Neuronal stem cell (in vitro differentiated cells): Measurements from ENCODE around the gene ZNFX1.

Experiments used
- DNase-seq: peaks from one replicate; pipeline ENCODE4 v3.0.0-alpha.2; 2013; ENCODE audit warnings: low spot score
- H2AFZ ChIP-seq: one replicate; pipeline ENCODE4 v1.6.1; 2013; ENCODE audit warnings: mild to moderate bottlenecking, low read length, inconsistent platforms
- H2AK5ac ChIP-seq: 2 replicates; pipeline ENCODE4 v1.6.1; 2013; ENCODE audit warnings: low read depth, mild to moderate bottlenecking, inconsistent platforms, low read length, moderate library complexity, mixed read lengths
- H2BK120ac ChIP-seq: 2 replicates; pipeline ENCODE4 v1.6.1; 2013; ENCODE audit warnings: low read depth, mild to moderate bottlenecking, inconsistent platforms, low read length, moderate library complexity, mixed read lengths
- H2BK12ac ChIP-seq: one replicate; pipeline ENCODE4 v1.6.1; 2013; ENCODE audit warnings: low read length, inconsistent platforms
- H2BK15ac ChIP-seq: 2 replicates; pipeline ENCODE4 v1.6.1; 2013; ENCODE audit warnings: mild to moderate bottlenecking, low read length, inconsistent platforms, mixed read lengths
- H2BK5ac ChIP-seq: one replicate; pipeline ENCODE4 v1.6.1; 2013; ENCODE audit warnings: inconsistent platforms, mild to moderate bottlenecking, low read length, moderate library complexity
- H3K14ac ChIP-seq: one replicate; pipeline ENCODE4 v1.6.1; 2013; ENCODE audit warnings: low read length, inconsistent platforms
- H3K18ac ChIP-seq: 2 replicates; pipeline ENCODE4 v1.6.1; 2013; ENCODE audit warnings: low read length, inconsistent platforms
- H3K23ac ChIP-seq: 2 replicates; pipeline ENCODE4 v1.6.1; 2013; ENCODE audit warnings: low read depth, mild to moderate bottlenecking, mixed read lengths, low read length, inconsistent platforms; ENCODE audit not compliant: poor library complexity
- H3K27ac ChIP-seq: replicated peaks from 3 replicates; pipeline ENCODE4 v1.5.1; 2013; ENCODE audit warnings: low read length, inconsistent platforms
- H3K27me3 ChIP-seq, 3 experiments: 2 replicates each; pipeline ENCODE4 v1.6.1; 2013; ENCODE audit warnings: low read length in 3 of 3, mild to moderate bottlenecking in 2 of 3, inconsistent platforms in 1 of 3, low read depth in 1 of 3, mixed read lengths in 1 of 3, moderate library complexity in 1 of 3; ENCODE audit not compliant: control insufficient read depth in 3 of 3, insufficient read depth in 3 of 3
- H3K36me3 ChIP-seq, 2 donors: replicated peaks in 1 of 2; 2 replicates each; pipeline ENCODE4 v1.6.1; 2013; ENCODE audit warnings: low read length in 2 of 2; ENCODE audit not compliant: control insufficient read depth in 2 of 2, insufficient read depth in 2 of 2
- H3K4ac ChIP-seq: 2 replicates; pipeline ENCODE4 v1.6.1; 2013; ENCODE audit warnings: inconsistent platforms, mild to moderate bottlenecking, low read length, moderate library complexity
- H3K4me1 ChIP-seq, 2 donors: 1 replicate in 1 of 2; 2 replicates in 1 of 2; pipeline ENCODE4 v1.6.1; 2013; ENCODE audit warnings: low read length in 2 of 2, low read depth in 1 of 2; ENCODE audit not compliant: control insufficient read depth in 2 of 2, insufficient read depth in 1 of 2
- H3K4me2 ChIP-seq: one replicate; pipeline ENCODE4 v1.6.1; 2013; ENCODE audit warnings: mild to moderate bottlenecking, low read length, inconsistent platforms; ENCODE audit not compliant: insufficient read depth, poor library complexity, severe bottlenecking
- H3K4me3 ChIP-seq, 2 donors: 2 replicates each; pipeline ENCODE4 v1.5.1; 2013; ENCODE audit warnings: low read length in 2 of 2, mild to moderate bottlenecking in 2 of 2, inconsistent platforms in 1 of 2, moderate library complexity in 1 of 2
- H3K79me1 ChIP-seq: one replicate; pipeline ENCODE4 v1.6.1; 2013; ENCODE audit warnings: low read depth, mild to moderate bottlenecking, inconsistent platforms, low read length, moderate library complexity
- H3K9ac ChIP-seq: one replicate; pipeline ENCODE4 v1.6.1; 2013; ENCODE audit warnings: mild to moderate bottlenecking, low read depth, low read length, inconsistent platforms; ENCODE audit not compliant: poor library complexity
- H3K9me3 ChIP-seq, 2 donors: replicated peaks in 1 of 2; 2 replicates each; pipeline versions ENCODE3 to v1.6.1; 2013; ENCODE audit warnings: low read length in 2 of 2, mild to moderate bottlenecking in 2 of 2, inconsistent platforms in 1 of 2, low read depth in 1 of 2, mixed read lengths in 1 of 2, moderate library complexity in 1 of 2; ENCODE audit not compliant: control insufficient read depth in 2 of 2, insufficient read depth in 1 of 2
- H4K8ac ChIP-seq: one replicate; pipeline ENCODE4 v1.6.1; 2013; ENCODE audit warnings: low read depth, mild to moderate bottlenecking, inconsistent platforms, low read length, moderate library complexity
- H4K91ac ChIP-seq: one replicate; pipeline ENCODE4 v1.6.1; 2013; ENCODE audit warnings: low read length, low read depth, mild to moderate bottlenecking, inconsistent platforms; ENCODE audit not compliant: poor library complexity
- WGBS, 2 donors: extraction: QIAGEN DNeasy Blood & Tissue Kit; methylation state at CpG; one replicate each; pipeline ENCODE4 v1.1.7; 2013; ENCODE audit warnings: missing lambda C conversion rate in 2 of 2, mixed read lengths in 1 of 2; ENCODE audit not compliant: insufficient read length in 2 of 2, insufficient replicate concordance in 1 of 2; ENCODE audit errors: extremely low coverage in 2 of 2; 5-methylcytosine and 5-hydroxymethylcytosine counted together

The ZNFX1 gene

DNA sequence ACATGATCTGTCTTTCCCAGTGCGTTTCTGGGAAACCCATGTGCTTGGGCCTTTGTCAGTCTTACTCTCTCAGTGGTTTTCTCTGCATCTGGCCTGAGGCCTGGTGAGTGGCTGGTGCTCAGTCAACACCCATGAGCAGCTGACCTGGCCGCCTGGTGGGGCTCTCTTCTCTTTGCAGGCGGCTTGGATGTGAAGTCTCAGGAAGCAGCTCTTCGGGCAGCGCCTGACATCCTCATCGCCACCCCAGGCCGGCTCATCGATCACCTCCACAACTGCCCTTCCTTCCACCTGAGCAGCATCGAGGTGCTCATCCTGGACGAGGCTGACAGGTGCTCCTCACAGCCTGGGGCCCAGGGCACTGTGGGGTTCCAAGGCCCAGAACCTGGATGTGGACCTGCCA is 47.8 kb downstream of the ZNFX1 start:
- no peak overlapping the region for H3K9ac ChIP-seq
- no peak overlapping the region for H3K18ac ChIP-seq
- H2BK15ac ChIP-seq: no peak overlapping the region
- no peaks in the 10 kb centered on the region for H3K9me3 ChIP-seq
- no peak overlapping the region for H3K4ac ChIP-seq
- H4K91ac ChIP-seq: no peak overlapping the region
- H3K23ac ChIP-seq: no peak overlapping the region
- no peaks in the 10 kb centered on the region for H3K79me1 ChIP-seq
- no peak overlapping the region for H2BK120ac ChIP-seq
- WGBS, 2 donors: no CpG with 5 or more reads among the region's 10 CpGs
- DNase-seq: no peak
- H3K4me2 ChIP-seq: no peak overlapping the region
- H2BK12ac ChIP-seq: no peak overlapping the region
- H2AK5ac ChIP-seq: no peak overlapping the region
- H2AFZ ChIP-seq: no peak overlapping the region
- H2BK5ac ChIP-seq: no peak overlapping the region
- no peaks in the 10 kb centered on the region for H3K27me3 ChIP-seq
- H3K14ac ChIP-seq: no peak overlapping the region
- no peak overlapping the region for H3K4me3 ChIP-seq
- no peak overlapping the region for H4K8ac ChIP-seq
- no peaks in the 10 kb centered on the region for H3K4me1 ChIP-seq
- peaks cover 42 to 82% of the 10 kb centered on the region in 2 donors for H3K36me3 ChIP-seq
- no peak overlapping the region for H3K27ac ChIP-seq

DNA sequence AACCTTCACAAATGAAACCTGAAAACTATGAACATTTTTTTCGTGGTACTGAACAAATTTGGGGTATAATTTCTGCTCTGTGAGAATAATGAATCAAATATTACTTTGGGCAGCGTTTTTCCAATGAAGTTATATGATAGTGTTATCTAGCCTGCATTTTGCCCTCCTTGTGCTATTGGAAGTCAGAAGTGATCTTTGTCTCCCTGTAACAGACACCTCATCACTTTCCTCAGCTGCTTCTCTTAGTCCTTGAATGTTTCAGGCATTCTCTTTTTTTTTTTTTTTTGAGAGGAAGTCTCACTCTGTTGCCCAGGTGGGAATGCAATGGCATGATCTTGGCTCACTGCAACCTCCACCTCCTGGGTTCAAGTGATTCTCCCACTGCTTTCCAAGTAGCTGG is 48.5 kb downstream of the ZNFX1 start:
- Histone ChIP-seq H3K27ac (no peak overlapping the region), H3K9me3 (no peaks in the 10 kb centered on the region), H3K4me1 (no peaks in the 10 kb centered on the region), H3K9ac (no peak overlapping the region), H2BK5ac (no peak overlapping the region), H3K4me2 (no peak overlapping the region), H2BK120ac (no peak overlapping the region), H2BK12ac (no peak overlapping the region), H3K14ac (no peak overlapping the region), H3K4me3 (no peak overlapping the region), H3K23ac (no peak overlapping the region), H3K27me3 (no peaks in the 10 kb centered on the region), H3K18ac (no peak overlapping the region), H2AFZ (no peak overlapping the region), H2AK5ac (no peak overlapping the region), H3K79me1 (no peaks in the 10 kb centered on the region), H4K8ac (no peak overlapping the region), H3K4ac (no peak overlapping the region), H4K91ac (no peak overlapping the region), H2BK15ac (no peak overlapping the region), H3K36me3 (peaks cover 42 to 82% of the 10 kb centered on the region in 2 donors)
- no CpG with 5 or more reads among the region's 2 CpGs for WGBS, 2 donors
- DNase-seq: no peak

GRCh38 chr20:49228676-49229075 is 49.2 kb downstream of the ZNFX1 start:
- no peak overlapping the region for H2AK5ac ChIP-seq
- DNase-seq: no peak
- H4K91ac ChIP-seq: no peak overlapping the region
- H2BK12ac ChIP-seq: no peak overlapping the region
- no peak overlapping the region for H4K8ac ChIP-seq
- no peak overlapping the region for H3K18ac ChIP-seq
- H3K23ac ChIP-seq: no peak overlapping the region
- no peaks in the 10 kb centered on the region for H3K9me3 ChIP-seq
- H2AFZ ChIP-seq: no peak overlapping the region
- no peak overlapping the region for H2BK15ac ChIP-seq
- H3K4ac ChIP-seq: no peak overlapping the region
- H3K4me3 ChIP-seq: no peak overlapping the region
- H3K27me3 ChIP-seq: no peaks in the 10 kb centered on the region
- peaks cover 42 to 82% of the 10 kb centered on the region in 2 donors for H3K36me3 ChIP-seq
- no peak overlapping the region for H2BK5ac ChIP-seq
- no CpG with 5 or more reads among the region's 9 CpGs for WGBS, 2 donors
- no peaks in the 10 kb centered on the region for H3K4me1 ChIP-seq
- no peak overlapping the region for H3K4me2 ChIP-seq
- no peak overlapping the region for H3K27ac ChIP-seq
- H3K79me1 ChIP-seq: no peaks in the 10 kb centered on the region
- H3K14ac ChIP-seq: no peak overlapping the region
- H3K9ac ChIP-seq: no peak overlapping the region
- no peak overlapping the region for H2BK120ac ChIP-seq

DNA sequence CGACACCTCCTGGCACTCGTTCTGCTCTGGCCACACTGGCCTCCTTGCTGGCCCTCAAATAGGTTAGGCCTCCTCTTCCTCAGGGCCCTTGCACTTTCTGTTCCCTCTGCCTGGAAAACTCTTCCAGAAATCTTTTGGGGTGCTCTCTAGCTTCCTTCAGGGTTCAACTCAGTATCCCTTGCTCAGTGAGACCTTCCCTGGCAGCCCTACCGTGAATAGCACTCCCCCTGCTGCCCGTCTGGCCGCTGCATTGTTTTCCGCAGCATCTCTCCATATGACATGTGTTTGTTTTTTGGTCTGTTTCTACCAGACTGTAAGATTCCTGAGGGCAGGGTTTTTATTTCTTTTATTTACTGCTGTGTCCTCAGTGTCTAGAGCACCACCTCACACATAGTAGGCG is 52.0 kb downstream of the ZNFX1 start:
- no peak overlapping the region for H2AK5ac ChIP-seq
- H3K4me3 ChIP-seq: no peak overlapping the region
- no peak overlapping the region for H2BK5ac ChIP-seq
- no peak overlapping the region for H3K27ac ChIP-seq
- no peak overlapping the region for H3K4ac ChIP-seq
- no peak overlapping the region for H3K9ac ChIP-seq
- H2AFZ ChIP-seq: no peak overlapping the region
- no peak for DNase-seq
- H4K91ac ChIP-seq: no peak overlapping the region
- no peak overlapping the region for H2BK15ac ChIP-seq
- H2BK120ac ChIP-seq: no peak overlapping the region
- no peaks in the 10 kb centered on the region for H3K79me1 ChIP-seq
- H3K4me1 ChIP-seq: no peaks in the 10 kb centered on the region
- H4K8ac ChIP-seq: no peak overlapping the region
- H2BK12ac ChIP-seq: no peak overlapping the region
- peaks cover 47 to 81% of the 10 kb centered on the region in 2 donors for H3K36me3 ChIP-seq
- WGBS, 2 donors: no CpG with 5 or more reads among the region's 7 CpGs
- no peaks in the 10 kb centered on the region for H3K9me3 ChIP-seq
- no peak overlapping the region for H3K14ac ChIP-seq
- H3K27me3 ChIP-seq: no peaks in the 10 kb centered on the region
- no peak overlapping the region for H3K18ac ChIP-seq
- no peak overlapping the region for H3K4me2 ChIP-seq
- H3K23ac ChIP-seq: no peak overlapping the region
